Stimulated activated CD8-positive, alpha-beta memory T cell treated with anti-CD3 and anti-CD28 coated beads, Interleukin-7, amount 100 ng/mL, for 24 hours (primary cell): ENCODE data around the gene BCL6.
"Not testable (repeated sequence)": the region's sequence is repeated elsewhere in the genome, so short reads cannot be mapped to it uniquely, and the experiment has no call there.

ENCODE experiments used
- DNase-seq: peaks from one replicate; pipeline ENCODE4 v3.0.0-alpha.2; 2020; ENCODE audit warnings: low read depth

BCL6 gene

GRCh38 chr3:187713504-187713903 is 31.8 kb downstream of the BCL6 start:
- no peak for DNase-seq

DNA sequence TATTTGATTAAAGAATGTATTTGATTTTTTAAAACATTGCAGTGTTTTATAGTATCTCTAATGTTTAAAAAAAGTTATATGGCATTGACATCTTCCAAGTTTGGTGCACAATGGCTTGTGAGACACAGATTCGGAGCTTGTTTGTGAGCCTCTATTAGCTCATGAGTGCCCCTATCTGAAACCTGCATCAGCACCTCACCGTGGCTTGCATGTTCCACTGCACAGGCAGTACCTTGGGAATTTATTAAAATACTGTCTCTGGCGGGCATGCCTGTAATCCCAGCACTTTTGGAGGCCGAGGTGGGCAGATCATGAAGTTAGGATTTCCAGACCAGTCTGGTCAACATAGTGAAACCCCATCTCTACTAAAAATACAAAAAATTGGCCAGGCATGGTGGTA is 36.1 kb downstream of the BCL6 start:
- no peak for DNase-seq

GRCh38 chr3:187708696-187709095 is 36.6 kb downstream of the BCL6 start:
- DNase-seq, result no peak

DNA sequence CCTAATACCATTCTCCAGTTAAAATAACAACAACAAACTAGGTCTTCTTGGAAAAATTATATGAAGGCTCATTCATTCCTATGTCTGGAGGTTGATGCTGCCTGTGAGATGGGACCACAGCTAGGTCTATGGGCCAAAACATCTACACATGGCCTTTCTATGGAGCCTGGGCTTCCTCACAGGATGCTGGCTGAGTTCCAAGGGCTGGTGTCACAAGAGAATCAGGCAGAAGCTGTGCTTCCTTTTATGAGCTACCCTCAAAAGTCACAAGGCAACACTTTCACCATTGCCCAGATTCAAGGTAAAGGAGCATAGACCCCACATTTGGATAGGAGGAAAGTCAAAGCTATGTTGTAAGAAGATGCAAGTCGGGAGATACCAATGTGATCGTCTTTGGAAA is 38.3 kb downstream of the BCL6 start:
- no peak for DNase-seq

DNA sequence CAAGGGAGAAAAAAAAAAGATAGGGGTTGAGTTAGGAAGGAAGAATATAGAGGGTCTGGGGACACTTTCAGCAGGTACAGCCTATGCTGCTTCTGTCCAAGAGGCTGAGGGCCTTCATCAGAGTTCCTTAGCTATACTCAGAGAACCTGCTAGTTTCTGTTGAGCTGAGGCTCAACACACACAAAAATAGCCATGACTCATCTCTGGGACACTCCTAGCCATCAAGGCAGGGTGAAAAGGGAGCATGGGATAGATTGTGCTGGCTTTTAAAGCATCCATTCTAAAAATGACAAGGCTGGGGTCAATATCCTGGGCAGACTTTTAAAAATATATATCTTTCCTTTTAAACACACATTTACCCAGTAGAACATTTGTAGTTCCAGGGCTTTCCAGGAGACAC is 40.1 kb downstream of the BCL6 start:
- DNase-seq, result no peak

DNA sequence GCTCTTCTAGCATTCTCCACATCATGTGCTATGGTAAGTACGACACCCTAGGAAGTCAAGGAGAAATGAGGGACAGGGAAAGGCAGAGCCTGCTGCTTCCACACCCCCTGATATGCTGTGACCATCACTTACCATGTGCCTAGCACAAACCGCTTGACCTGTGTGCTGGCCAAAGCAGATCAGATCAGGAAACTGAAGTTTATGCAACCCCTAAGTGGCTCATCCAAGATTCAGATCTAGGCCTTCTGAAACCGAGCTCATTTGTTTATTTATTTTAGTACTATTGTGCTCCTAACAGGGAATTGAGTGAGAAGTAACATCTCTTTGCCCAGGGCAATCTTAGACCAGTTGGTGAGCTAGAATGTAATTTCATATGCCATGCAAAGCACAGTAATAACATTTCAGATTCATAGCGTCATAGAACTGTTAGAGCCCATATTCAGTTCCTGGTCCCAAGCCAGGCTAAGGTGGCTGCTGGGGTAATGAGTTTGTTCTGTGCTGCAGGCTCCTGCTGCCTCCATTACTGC is 42.7 kb downstream of the BCL6 start, which contains the start of gene RTP2:
RTP2 (minus strand) TSS at position 51 of the 527 bp plus-strand sequence. CDS start 429 bp downstream, outside the sequence.
- no peak for DNase-seq

GRCh38 chr3:187700249-187700648 is 45.0 kb downstream of the BCL6 start:
- DNase-seq, result no peak

- no peak for DNase-seq
Measured at GRCh38 chr3:187698499-187699399, 46.5 kb downstream of the BCL6 start.

- DNase-seq, result no peak
Measured at GRCh38 chr3:187696021-187696420, 49.2 kb downstream of the BCL6 start.

DNA sequence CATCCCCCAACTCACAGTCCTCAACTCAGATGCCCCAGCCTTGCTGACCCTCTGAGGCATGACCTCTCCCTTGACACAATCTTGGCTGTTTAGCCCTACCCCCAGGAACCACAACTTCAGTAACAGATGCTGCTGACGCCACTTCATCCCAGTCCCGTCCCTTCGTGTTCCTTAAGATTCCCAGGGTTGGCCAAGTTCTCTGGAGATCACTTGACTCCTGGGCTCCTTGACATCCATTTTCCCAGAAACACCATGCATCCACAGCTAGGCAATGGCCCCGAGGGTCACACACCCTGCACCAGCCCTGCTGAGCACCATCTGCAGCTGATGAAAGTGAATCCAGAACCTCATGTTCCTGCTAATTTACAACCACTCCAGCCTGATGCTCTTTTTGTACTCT is 49.8 kb downstream of the BCL6 start:
- DNase-seq, result no peak

GRCh38 chr3:187694801-187695200 is 50.5 kb downstream of the BCL6 start:
- no peak for DNase-seq

- DNase-seq, result no peak
Measured at GRCh38 chr3:187693431-187693830, 51.8 kb downstream of the BCL6 start.

- DNase-seq, result no peak
Measured at GRCh38 chr3:187689984-187690383, 55.3 kb downstream of the BCL6 start.

DNA sequence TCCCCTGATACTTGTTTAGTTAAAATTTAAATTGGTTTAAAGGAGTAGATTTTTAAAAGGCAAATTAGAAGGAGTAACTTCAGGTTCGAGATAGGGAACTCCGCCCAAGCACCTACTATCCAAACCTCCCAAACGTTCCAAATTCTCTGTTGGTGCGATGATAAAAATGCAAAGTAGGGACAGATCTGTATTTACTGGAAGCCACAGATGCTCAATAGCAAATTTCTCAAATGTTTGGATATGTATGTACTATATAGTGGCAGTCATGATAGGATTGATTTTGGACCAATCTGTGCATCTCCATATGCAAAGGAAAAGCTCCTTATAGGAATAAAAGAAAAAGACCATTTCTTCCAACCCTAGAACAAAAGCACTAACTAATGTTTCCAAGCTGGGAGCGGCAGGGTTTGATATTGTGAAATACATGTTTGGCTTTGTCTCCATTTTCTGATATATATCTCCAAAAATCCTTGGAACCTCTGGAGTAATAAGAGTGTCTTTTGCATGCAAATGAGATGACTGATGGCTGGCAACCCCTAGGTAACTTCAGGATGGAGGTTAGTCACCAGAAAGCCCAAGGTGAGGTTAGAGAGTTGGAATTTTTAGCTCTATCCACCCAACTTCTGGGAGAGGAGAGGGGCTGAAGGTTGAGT is 58.5 kb downstream of the BCL6 start:
- DNase-seq, result no peak

- no peak for DNase-seq
Measured at GRCh38 chr3:187685948-187686347, 59.3 kb downstream of the BCL6 start.

DNA sequence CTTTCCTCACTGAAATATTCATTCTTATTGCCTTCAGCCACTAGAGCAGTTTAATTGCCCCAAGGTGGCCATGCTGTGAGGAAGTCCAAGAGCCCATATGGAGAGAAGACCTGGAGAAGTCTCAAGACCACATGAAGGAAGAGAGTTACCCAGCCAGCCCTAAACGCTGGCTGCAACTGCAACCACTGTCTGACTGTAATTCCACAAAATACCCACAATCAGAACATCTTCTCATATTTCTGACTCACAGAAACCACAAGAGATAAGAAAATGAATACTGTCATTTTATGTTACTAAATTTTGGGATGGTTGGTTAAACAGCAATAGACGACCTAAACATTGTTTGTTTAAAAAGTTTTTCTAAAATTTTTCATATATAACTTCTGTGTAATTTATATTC is 60.4 kb downstream of the BCL6 start:
- no peak for DNase-seq

DNA sequence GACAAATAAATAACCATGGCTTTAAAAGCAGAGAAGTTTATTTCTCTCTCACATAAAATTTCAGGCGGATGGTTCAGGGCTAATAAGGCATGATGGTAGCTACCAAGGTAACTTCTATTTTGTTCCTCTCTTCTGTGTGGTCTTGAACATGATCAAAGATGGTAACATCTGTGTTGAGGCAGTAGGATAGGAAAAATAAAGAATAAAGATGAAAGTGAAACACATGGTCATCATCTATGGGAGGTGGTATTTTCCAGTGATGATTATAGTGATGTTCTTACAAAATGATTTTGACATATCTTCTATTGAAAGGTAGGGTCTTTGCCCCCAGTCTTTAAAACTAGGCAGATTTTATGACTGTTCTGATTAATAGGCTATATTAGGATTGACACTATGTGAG is 60.8 kb downstream of the BCL6 start:
- no peak for DNase-seq

GRCh38 chr3:187681756-187682155 is 63.5 kb downstream of the BCL6 start:
- not testable (repeated sequence) for DNase-seq

- peak; percentile 38 for DNase-seq
Measured at GRCh38 chr3:187679638-187680396, 65.5 kb downstream of the BCL6 start.

DNA sequence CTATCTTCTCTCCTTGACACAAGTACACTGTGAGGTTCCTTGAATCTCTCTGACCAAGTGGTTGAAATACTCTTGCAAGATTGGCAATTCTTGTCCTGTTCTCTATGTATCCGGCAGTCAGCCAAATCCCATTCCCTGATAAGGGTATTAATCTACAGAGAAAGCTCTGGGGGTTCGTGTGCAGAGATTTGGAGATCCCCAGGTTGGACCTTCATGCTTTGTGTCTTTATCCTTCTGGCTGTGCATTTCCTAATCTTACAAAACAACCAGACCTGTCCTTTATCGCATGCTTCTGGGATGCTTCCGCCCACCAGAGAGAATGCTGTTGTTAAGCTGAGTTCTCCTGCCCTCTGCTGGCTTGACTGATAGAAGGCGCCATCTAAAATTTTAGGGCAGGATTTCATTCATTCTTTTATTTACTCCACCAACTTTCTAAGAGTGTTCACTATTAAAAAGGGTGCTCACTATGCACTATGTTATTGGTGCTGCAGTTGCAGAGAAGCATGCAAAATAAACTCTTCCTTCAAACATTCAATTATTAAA is 66.5 kb downstream of the BCL6 start:
- no peak for DNase-seq

DNA sequence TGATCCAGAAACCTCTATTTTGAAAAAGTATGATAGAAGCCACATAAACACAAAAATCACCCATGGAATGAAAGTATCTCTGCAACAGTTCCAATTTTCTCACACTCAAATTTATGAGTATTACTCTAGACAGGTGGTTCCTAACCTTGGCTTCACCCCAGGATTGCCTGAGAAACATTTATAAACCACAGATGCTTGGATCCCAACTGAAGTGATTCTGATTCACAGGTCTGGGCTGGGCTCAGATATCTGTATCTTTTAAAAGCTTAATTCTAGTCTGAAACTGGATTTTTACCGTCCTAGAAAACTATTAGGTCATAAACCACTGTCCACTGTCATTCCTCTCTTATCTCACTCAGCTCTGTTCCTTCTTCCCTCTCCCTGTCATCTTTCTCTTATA is 67.7 kb downstream of the BCL6 start:
- DNase-seq, result no peak

- DNase-seq, result no peak
Measured at GRCh38 chr3:187673012-187673411, 72.3 kb downstream of the BCL6 start.
